NB4 (cell line): ENCODE data around the gene GOLGA2.
A peak's percentile ranks its signal among the peaks of the same experiment; 100 is the strongest.

Source experiments
- CTCF ChIP-seq: IDR thresholded peaks from one replicate; pipeline ENCODE4 v1.5.1; 2012; ENCODE audit warnings: low read depth, low read length
- POLR2A ChIP-seq: IDR thresholded peaks from 2 replicates; pipeline ENCODE4 v1.6.1; 2011; ENCODE audit warnings: mild to moderate bottlenecking; ENCODE audit not compliant: insufficient read length; ENCODE audit errors: extremely low read depth
- TF ChIP-seq, protein P1 (sequence below): IDR thresholded peaks from 2 replicates; pipeline ENCODE4 v1.6.1; 2011; ENCODE audit warnings: low read depth, low read length

- TF ChIP-seq CTCF (no peak), POLR2A (peak; percentile 33)
- TF ChIP-seq, protein P1, sequence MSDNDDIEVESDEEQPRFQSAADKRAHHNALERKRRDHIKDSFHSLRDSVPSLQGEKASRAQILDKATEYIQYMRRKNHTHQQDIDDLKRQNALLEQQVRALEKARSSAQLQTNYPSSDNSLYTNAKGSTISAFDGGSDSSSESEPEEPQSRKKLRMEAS, result peak; percentile 92
These were observed 30.2 kb downstream of the GOLGA2 start for GRCh38 chr9:128245421-128246151.
